Activated T-helper 2 cell treated with anti-CD3 and anti-CD28 coated beads, Interferon-gamma antibody, Interleukin-2, Interleukin-4, amounts not matched to agents 10 μg/mL and 5 μg/mL and 100 μg/mL, durations not matched to agents 14 hours and 24 hours and 36 hours (primary cell): ENCODE data around the gene RTN4R. TPM values are rescaled to one million over a fixed set of nuclear protein-coding genes. Genes with fewer than 3 reads are reported as not detected.
"Not testable (repeated sequence)": the region's sequence is repeated elsewhere in the genome, so short reads cannot be mapped to it uniquely, and the experiment has no call there.

Experiments used
- DNase-seq: peaks from one replicate; pipeline ENCODE4 v3.0.0; 2021; ENCODE audit warnings: low spot score
- H3K27ac Mint-ChIP-seq: one replicate; pipeline ENCODE4 v1.8.0; 2021; ENCODE audit warnings: mixed read lengths
- H3K27me3 Mint-ChIP-seq: one replicate; pipeline ENCODE4 v1.8.0; 2021; ENCODE audit warnings: low read depth, mixed read lengths
- H3K36me3 Mint-ChIP-seq: one replicate; pipeline ENCODE4 v1.8.0; 2021; ENCODE audit warnings: low read depth, mixed read lengths
- H3K4me1 Mint-ChIP-seq: one replicate; pipeline ENCODE4 v1.8.0; 2021; ENCODE audit warnings: low read depth, mixed read lengths
- H3K4me3 Mint-ChIP-seq: one replicate; pipeline ENCODE4 v1.8.0; 2021; ENCODE audit warnings: low read depth, mild to moderate bottlenecking, moderate library complexity, mixed read lengths
- H3K9me3 Mint-ChIP-seq: one replicate; pipeline ENCODE4 v1.8.0; 2021; ENCODE audit warnings: mixed read lengths
- intact Hi-C: fragments of 100-400 bp; cut with micrococcal nuclease; formaldehyde crosslinking; loops from one replicate; pipeline ENCODE4 v1.15.1; 2023
- total RNA-seq: library from RNA; stranded (reverse); gene quantifications from 2 replicates; pipeline ENCODE4 v1.2.3, GENCODE V29; 2022

RTN4R gene
- 1.9 and 2.2 TPM in 2 replicates for total RNA-seq

- no peaks in the 10 kb centered on the region for H3K36me3 Mint-ChIP-seq
- no peaks in the 10 kb centered on the region for H3K9me3 Mint-ChIP-seq
- peaks cover 1% of the 10 kb centered on the region for H3K4me1 Mint-ChIP-seq
- peak within 1 kb of the TSS; percentile 12 for H3K27ac Mint-ChIP-seq
- DNase-seq = peak; percentile 51
- peak within 1 kb of the TSS; percentile 77 for H3K4me3 Mint-ChIP-seq
- H3K27me3 Mint-ChIP-seq = peaks cover 5% of the 10 kb centered on the region
- intact Hi-C loops = loop anchor here (5.0 kb wide), 1 partner anchor 111 kb away; no protein-coding TSS in a partner anchor
These were observed at the start of gene RTN4R for GRCh38 chr22:20268279-20269012. Gene RTN4R (minus strand): TSS chr22:20268318. CDS start chr22:20268092, 226 bp downstream.

DNA sequence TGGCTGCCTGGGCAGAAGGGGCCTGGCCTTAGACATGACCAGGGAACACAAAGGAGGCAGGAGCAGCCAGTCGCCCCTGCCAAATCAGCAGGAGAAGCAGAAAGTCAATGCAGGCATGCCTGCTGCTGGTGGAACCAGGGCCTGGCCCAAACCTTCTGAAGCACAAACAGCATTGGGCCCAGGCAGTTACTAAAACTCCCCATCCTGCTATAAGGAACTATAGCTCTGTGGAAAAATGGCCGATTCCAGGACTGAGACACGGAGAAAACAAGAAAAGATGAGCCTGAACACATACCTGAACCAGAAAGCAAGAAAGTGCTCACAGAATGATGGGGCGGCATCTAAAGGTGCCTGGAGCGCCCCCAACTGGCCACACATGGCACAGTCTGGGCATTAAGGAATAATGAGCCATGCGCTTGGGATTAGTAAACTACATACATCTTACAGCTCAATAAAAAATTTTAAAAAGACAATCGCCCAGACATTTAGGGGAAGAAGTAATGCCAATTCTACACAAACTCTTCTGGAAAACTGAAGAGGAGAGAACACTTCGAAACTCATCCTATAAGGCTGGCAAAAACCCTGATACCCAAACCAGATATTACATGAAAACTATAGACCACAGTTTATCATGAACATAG is 49.4 kb upstream of the RTN4R start:
- intact Hi-C loops, H3K27me3 Mint-ChIP-seq, H3K36me3 Mint-ChIP-seq, H3K9me3 Mint-ChIP-seq, H3K27ac Mint-ChIP-seq: not testable (repeated sequence)
- DNase-seq = peak; percentile 34
- H3K4me1 Mint-ChIP-seq = peaks cover 24% of the 10 kb centered on the region
- H3K4me3 Mint-ChIP-seq = peak overlapping the region; percentile 61

DNA sequence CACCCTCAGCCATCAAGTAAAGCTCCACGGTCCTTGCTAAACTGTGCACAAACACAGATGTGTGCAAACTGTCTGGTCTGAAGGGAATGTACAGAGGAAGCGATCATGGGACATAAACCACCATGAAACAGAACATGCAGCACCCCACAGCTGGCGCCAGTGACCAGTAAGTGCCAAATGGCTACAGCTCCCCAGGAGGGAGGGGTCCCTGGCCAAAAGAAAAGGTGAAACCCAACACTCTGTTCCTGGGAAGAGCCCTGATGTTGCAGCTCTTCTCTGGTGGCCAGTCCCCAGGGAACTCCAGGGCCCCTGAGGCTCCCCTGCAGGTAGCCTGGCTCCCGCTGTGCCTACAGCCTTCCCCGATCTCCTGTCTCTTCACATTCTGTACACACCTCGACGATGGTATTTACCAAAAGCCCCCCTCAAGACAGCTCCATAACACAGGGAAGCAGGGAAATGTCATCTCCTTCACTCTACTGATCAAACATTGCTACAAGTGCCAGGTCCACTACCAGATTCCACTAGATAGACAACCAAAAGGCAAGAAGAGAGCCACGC is 48.8 kb upstream of the RTN4R start:
- H3K27ac Mint-ChIP-seq = no peak overlapping the region
- no peak overlapping the region for H3K4me3 Mint-ChIP-seq
- no peaks in the 10 kb centered on the region for H3K36me3 Mint-ChIP-seq
- no peak for DNase-seq
- H3K27me3 Mint-ChIP-seq = no peaks in the 10 kb centered on the region
- H3K9me3 Mint-ChIP-seq = no peaks in the 10 kb centered on the region
- intact Hi-C loops = no loop called here
- peaks cover 21% of the 10 kb centered on the region for H3K4me1 Mint-ChIP-seq

- Mint-ChIP-seq H3K27ac (no peak overlapping the region), H3K4me3 (no peak overlapping the region), H3K27me3 (no peaks in the 10 kb centered on the region), H3K36me3 (no peaks in the 10 kb centered on the region), H3K9me3 (no peaks in the 10 kb centered on the region), H3K4me1 (peaks cover 19% of the 10 kb centered on the region)
- DNase-seq = peak; percentile 8
- intact Hi-C loops = no loop called here
These were observed 48.2 kb upstream of the RTN4R start for GRCh38 chr22:20316217-20316843.

DNA sequence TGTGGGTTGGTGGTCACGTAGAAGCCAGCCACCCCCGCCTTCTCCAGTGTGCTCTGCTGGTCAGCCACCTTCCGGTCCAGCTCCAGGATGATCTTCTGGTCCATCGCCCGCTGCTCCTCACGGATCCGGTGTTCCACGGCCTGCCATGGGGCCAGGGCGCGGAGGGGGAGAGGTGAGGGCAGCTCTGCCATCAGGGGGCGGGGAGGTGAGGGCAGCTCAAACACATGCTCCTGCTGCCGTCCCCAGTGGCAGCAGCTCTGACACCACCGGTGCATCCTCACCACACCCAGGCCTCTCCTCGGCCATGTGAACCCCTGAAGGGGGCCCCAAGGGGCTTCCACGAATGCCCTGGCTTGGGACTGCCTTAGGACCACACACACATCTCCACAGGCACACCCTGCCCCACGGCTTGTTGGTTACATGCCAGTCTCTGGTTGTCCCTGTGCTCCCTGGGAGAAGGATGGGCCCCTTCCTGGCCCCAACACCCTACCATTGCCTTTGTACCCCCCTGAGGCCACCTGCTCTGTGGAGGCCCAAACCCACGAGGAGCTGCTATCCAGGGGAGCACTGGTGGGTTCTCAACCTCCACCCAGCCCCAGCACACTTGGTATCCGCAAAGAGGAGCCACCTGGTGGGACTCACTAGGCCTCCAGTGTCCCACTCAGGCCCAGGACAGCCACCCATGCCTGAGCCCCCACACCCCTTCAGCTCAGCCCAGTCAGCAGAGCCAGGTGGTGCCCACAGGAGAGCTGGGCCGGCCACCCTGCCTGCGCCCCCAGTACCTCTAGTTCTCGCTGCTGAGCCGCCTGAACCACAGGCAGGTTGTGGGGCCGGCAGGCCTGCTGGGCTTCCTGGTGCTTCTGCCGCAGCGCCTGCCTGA is 47.5 kb upstream of the RTN4R start:
- peak; percentile 7 for DNase-seq
- H3K4me3 Mint-ChIP-seq = no peak overlapping the region
- H3K4me1 Mint-ChIP-seq = peaks cover 13% of the 10 kb centered on the region
- no peaks in the 10 kb centered on the region for H3K9me3 Mint-ChIP-seq
- intact Hi-C loops = no loop called here
- no peaks in the 10 kb centered on the region for H3K36me3 Mint-ChIP-seq
- H3K27me3 Mint-ChIP-seq = no peaks in the 10 kb centered on the region
- H3K27ac Mint-ChIP-seq = no peak overlapping the region

- DNase-seq = peak; percentile 7
- H3K36me3 Mint-ChIP-seq, H3K4me3 Mint-ChIP-seq, H3K9me3 Mint-ChIP-seq, H3K27ac Mint-ChIP-seq, H3K27me3 Mint-ChIP-seq, intact Hi-C loops: not testable (repeated sequence)
- H3K4me1 Mint-ChIP-seq = peaks cover 12% of the 10 kb centered on the region
These were observed 46.7 kb upstream of the RTN4R start for GRCh38 chr22:20314741-20315336.

DNA sequence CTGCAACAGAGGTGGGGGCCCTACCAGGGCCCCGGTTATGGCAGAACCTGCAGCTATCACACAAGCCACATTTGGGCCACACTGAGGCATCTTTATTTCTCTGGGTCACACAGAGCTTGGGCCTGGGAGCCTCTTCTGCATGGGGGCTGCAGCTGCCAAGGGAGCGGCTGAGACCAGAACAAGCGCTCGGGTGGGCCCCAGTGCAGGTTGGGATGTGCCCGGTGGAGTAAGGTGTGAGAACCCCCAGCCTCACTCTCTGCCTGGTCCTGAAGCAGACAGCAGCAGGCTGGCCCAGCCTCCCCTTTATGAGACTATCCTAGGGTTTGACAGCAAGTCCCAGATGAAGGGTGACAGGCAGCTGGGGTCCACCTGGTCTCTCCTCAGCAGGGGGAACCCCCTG is 46.1 kb upstream of the RTN4R start:
- H3K4me3 Mint-ChIP-seq, intact Hi-C loops, H3K27me3 Mint-ChIP-seq, H3K9me3 Mint-ChIP-seq, DNase-seq, H3K27ac Mint-ChIP-seq, H3K36me3 Mint-ChIP-seq: not testable (repeated sequence)
- H3K4me1 Mint-ChIP-seq = peaks cover 12% of the 10 kb centered on the region

GRCh38 chr22:20313306-20314077 is 45.4 kb upstream of the RTN4R start:
- H3K36me3 Mint-ChIP-seq, H3K27me3 Mint-ChIP-seq, H3K27ac Mint-ChIP-seq, H3K4me3 Mint-ChIP-seq, intact Hi-C loops, H3K9me3 Mint-ChIP-seq, DNase-seq: not testable (repeated sequence)
- H3K4me1 Mint-ChIP-seq = peaks cover 12% of the 10 kb centered on the region

DNA sequence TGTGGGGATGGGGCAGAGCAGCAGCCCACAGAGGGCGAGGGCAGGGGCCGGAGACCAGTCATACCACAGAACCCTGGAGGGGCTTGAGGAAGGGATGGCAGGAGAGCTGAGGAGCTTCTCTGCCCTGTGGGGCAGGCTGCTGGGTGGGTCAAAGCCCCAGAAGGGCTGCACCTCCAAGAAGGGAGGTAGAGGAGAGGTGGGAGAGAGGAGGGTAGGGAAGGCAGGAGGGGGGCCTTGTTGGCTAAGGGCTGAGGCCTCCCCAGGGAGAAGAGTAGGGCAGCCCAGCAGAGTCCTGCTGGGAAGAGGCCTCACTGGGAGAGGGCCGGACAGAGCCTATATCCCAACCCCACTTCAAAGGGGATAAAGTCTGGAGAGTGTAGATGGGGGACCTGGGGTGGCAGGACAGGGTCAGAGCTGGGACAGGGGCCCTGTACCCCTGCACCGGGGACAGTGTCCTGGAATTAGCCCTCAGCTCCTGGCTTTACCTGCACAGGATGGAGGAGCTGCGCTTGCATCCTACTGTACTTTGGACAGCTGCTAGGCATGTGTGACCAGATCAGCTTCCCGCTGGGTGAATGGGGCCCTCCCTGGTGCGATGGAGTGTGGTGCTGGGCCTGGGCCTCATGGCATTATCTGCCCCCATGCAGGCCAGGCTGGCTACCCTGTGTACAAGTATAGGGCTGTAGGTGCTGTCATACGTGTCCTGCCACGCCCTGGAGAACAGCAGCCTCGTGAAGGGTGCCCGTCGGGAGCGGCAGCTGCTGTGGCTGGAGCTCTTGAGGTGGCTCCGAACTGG is 44.5 kb upstream of the RTN4R start:
- Mint-ChIP-seq H3K4me3 (no peak overlapping the region), H3K27me3 (no peaks in the 10 kb centered on the region), H3K36me3 (no peaks in the 10 kb centered on the region), H3K9me3 (no peaks in the 10 kb centered on the region), H3K27ac (no peak overlapping the region), H3K4me1 (peaks cover 3% of the 10 kb centered on the region)
- intact Hi-C loops = no loop called here
- DNase-seq = no peak

- H3K36me3 Mint-ChIP-seq, DNase-seq, H3K9me3 Mint-ChIP-seq, H3K27me3 Mint-ChIP-seq, H3K4me1 Mint-ChIP-seq, H3K27ac Mint-ChIP-seq, intact Hi-C loops, H3K4me3 Mint-ChIP-seq: not testable (repeated sequence)
These were observed 43.3 kb upstream of the RTN4R start for GRCh38 chr22:20311249-20312062.
